Peyer's patch (tissue), 4 donors: ENCODE data around the gene DSCAML1. TPM values are rescaled to one million over a fixed set of nuclear protein-coding genes. Genes with fewer than 3 reads are reported as not detected.
A peak's percentile ranks its signal among the peaks of the same experiment; 100 is the strongest.

Experiments used
- DNase-seq, 3 donors: peaks; one replicate each; pipeline ENCODE4 v3.0.0-alpha.2; 2017 to 2019
- H3K27ac ChIP-seq, 4 donors: fragments of 200-600 bp; sonication (generic); one replicate each; pipeline ENCODE4 v1.5.1; 2016 to 2019
- H3K27me3 ChIP-seq, 2 donors: fragments of 200-600 bp; sonication (generic); one replicate each; pipeline ENCODE4 v1.5.1; 2019
- H3K36me3 ChIP-seq, 3 donors: fragments of 200-600 bp; sonication (generic); one replicate each; pipeline ENCODE4 v1.5.1; 2016 to 2019
- H3K4me1 ChIP-seq, 4 donors: fragments of 200-600 bp; sonication (generic); one replicate each; pipeline ENCODE4 v1.5.1; 2016 to 2019
- H3K4me3 ChIP-seq, 4 donors: fragments of 200-600 bp; sonication (generic); 1 replicate in 3 of 4; 2 replicates in 1 of 4; pipeline ENCODE4 v1.5.1; 2016 to 2019; ENCODE audit warnings: mild to moderate bottlenecking in 1 of 4
- H3K9me3 ChIP-seq, 4 donors: fragments of 200-600 bp; sonication (generic); one replicate each; pipeline ENCODE4 v1.5.1; 2016 to 2019; ENCODE audit warnings: mild to moderate bottlenecking in 1 of 4
- POLR2A ChIP-seq, 2 donors: fragments of 450-650 bp; IDR thresholded peaks; one replicate each; pipeline ENCODE4 v1.5.1; 2017; ENCODE audit warnings: antibody characterized with exemption in 2 of 2, mild to moderate bottlenecking in 2 of 2, moderate library complexity in 2 of 2
- total RNA-seq, 4 donors: library from RNA; depleted of rRNA; stranded (reverse); fragments of >200 nt; gene quantifications; one replicate each; pipeline ENCODE4 v1.1.0, GENCODE V29; 2016
- TF ChIP-seq, protein P1 (sequence below), 6 experiments: fragments of 450-650 bp in 4 of 6; fragments of 200-600 bp in 2 of 6; sonication (generic) in 1 of 6; IDR thresholded peaks; one replicate each; pipeline ENCODE4 v1.5.1; 2017 to 2019; ENCODE audit warnings: antibody characterized with exemption in 6 of 6, mild to moderate bottlenecking in 3 of 6, moderate library complexity in 1 of 6

The DSCAML1 gene
- total RNA-seq, 4 donors from 2014 or later: 0.18 to 5.8 (median 2.9) TPM

GRCh38 chr11:117821431-117821830, 24.4 kb upstream of the DSCAML1 start:
- Histone ChIP-seq H3K36me3 (no peaks in the 10 kb centered on the region), H3K27ac (no peak overlapping the region), H3K27me3 (no peaks in the 10 kb centered on the region), H3K4me3 (no peak overlapping the region), H3K4me1 (peaks cover 3 to 59% (median 9%) of the 10 kb centered on the region in 4 donors), H3K9me3 (no peaks in the 10 kb centered on the region)
- TF ChIP-seq, protein P1, sequence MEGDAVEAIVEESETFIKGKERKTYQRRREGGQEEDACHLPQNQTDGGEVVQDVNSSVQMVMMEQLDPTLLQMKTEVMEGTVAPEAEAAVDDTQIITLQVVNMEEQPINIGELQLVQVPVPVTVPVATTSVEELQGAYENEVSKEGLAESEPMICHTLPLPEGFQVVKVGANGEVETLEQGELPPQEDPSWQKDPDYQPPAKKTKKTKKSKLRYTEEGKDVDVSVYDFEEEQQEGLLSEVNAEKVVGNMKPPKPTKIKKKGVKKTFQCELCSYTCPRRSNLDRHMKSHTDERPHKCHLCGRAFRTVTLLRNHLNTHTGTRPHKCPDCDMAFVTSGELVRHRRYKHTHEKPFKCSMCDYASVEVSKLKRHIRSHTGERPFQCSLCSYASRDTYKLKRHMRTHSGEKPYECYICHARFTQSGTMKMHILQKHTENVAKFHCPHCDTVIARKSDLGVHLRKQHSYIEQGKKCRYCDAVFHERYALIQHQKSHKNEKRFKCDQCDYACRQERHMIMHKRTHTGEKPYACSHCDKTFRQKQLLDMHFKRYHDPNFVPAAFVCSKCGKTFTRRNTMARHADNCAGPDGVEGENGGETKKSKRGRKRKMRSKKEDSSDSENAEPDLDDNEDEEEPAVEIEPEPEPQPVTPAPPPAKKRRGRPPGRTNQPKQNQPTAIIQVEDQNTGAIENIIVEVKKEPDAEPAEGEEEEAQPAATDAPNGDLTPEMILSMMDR (IDR thresholded peaks at IDR 0.05): no peak
- TF ChIP-seq POLR2A (IDR thresholded peaks at IDR 0.05): no peak
- peak in 1 of 3 donors; percentile 45 for DNase-seq

- peak in 1 of 3 donors; percentile 28 for DNase-seq
- TF ChIP-seq, protein P1 (IDR thresholded peaks at IDR 0.05): no peak
- no peak for TF ChIP-seq POLR2A (IDR thresholded peaks at IDR 0.05)
- Histone ChIP-seq H3K27me3 (no peaks in the 10 kb centered on the region), H3K4me3 (no peak overlapping the region), H3K27ac (no peak overlapping the region), H3K36me3 (no peaks in the 10 kb centered on the region), H3K9me3 (no peaks in the 10 kb centered on the region), H3K4me1 (peaks cover 3 to 68% (median 18%) of the 10 kb centered on the region in 4 donors)
Measured at GRCh38 chr11:117820516-117820915, 23.5 kb upstream of the DSCAML1 start.

DNA sequence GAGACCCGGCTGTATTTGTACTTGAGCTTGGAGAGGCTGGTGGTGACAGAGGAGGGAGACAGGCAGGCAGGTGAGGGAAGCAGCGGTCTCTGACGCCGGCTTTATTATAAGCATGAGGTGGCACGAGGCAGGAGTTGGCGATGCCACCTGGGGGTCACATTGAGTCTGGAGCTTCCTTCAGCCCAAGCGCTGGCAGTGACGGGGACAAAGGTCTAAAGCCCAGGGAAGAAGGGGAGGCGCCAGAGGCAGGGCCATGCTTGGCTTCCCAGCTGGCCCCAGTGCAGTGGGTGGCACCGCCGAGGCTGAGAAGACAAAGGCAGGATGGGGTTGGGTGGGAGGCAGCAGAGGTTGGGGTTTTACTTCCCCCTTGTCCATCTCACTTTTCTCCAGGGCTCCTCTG, 23.1 kb upstream of the DSCAML1 start:
- no peaks in the 10 kb centered on the region for H3K36me3 ChIP-seq
- H3K27ac ChIP-seq: peak overlapping the region in 1 of 4 donors; percentile 52
- peaks cover 6 to 70% (median 21%) of the 10 kb centered on the region in 4 donors for H3K4me1 ChIP-seq
- H3K4me3 ChIP-seq: no peak overlapping the region
- H3K9me3 ChIP-seq: no peaks in the 10 kb centered on the region
- no peaks in the 10 kb centered on the region for H3K27me3 ChIP-seq
- peak in 2 of 3 donors; percentile 76 for DNase-seq
- TF ChIP-seq, protein P1 (IDR thresholded peaks at IDR 0.05): peak in 2 of 6 experiments; percentile 12 to 19
- TF ChIP-seq POLR2A (IDR thresholded peaks at IDR 0.05): no peak

DNA sequence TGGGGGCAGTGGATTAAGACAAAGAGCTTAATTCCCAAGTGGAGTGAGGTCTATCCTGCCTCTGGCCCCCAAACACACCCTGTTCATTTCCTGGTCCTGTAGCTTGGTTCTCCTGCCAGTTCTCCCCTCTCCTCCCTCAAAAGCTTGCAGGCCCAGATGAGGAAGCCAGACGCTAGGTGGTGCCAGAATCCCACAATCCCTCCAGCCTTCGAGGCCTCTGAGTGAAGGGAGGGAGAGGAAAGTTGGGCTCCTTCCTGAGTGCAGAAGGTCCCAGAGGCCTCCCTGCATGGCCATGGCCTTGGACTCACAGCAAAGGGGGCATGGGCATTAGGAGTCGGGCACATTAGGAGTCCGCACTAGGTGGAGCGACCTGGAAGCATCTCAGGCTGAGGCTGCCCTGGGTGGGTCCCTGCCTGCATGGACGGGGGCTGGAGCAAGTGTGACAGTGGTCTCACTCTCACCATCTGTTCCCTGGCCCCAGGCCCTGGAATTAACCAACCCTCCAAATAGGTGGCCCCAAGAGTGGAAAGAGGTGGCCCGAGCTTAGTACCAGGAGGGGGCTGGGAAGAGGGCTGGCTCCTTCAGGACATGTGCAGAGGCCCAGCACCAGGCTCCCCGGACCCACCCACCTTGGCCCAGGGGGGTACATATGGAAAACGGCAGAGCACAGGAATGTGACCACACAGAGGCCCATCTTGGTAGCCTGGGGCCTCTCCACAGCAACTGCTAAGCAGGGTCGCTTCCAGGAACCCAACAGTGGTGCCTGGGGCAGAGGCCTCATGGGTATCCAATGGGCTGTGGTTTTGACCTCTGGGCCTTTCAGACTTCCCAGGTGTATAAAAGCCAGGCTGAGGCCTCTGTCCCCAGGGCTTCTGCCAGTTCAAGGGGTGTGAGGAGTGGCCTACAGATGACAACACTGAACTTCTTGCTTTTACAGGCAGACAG, 22.4 kb upstream of the DSCAML1 start:
- peak overlapping the region in 2 of 4 donors; percentile 21 to 52 for H3K27ac ChIP-seq
- peak in 2 of 3 donors; percentile 76 to 78 for DNase-seq

DNA sequence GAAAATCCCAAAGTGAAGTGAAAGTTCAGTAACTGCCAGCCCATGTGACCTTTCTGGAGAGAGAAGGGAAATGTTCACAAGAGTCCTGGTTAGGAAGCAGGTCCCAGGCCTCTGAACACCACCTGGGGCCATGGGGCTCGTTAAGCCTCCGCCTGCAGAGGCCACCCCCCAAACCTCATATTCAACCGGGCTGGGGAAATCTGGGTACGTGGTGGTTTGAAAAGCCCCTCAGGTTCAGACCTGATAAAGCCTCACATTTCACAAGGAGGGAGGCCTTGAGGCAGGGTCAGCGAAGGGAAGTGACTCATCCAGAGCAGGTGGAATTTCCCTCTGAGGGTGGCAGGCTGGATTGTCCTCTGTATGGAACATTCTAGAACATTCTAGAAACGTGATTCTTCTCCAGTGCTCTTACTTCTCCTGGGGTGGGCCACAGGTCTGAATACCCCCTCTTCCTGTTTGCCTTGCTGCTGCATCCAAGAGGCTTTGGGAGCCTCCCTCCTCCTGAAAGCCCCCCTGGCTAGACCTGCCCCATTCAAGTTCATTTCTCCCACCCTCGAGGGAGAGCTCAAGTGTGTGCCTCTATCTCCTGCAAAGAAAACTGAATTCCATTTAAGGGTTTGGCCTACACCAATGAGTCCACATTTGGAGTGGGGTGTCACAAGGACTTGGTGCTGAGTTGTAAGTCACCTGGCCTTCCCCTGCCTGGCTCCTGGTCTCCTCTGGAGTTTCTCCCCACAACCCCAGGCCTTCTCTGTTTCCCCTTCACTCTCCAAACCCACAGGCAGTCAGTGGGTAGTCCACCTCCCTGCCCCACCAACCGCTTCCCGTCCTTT, 21.2 kb upstream of the DSCAML1 start:
- Histone ChIP-seq H3K27ac (peak overlapping the region in 3 of 4 donors; percentile 70 to 77 (median 74)), H3K9me3 (no peaks in the 10 kb centered on the region), H3K4me1 (peaks cover 7 to 70% (median 28%) of the 10 kb centered on the region in 4 donors), H3K4me3 (no peak overlapping the region), H3K27me3 (no peaks in the 10 kb centered on the region), H3K36me3 (no peaks in the 10 kb centered on the region)
- DNase-seq: no peak
- TF ChIP-seq, protein P1 (IDR thresholded peaks at IDR 0.05): peak in 1 of 6 experiments; percentile 3
- no peak for TF ChIP-seq POLR2A (IDR thresholded peaks at IDR 0.05)

More for the DNA sequence above, 22.4 kb upstream of the DSCAML1 start:
- H3K4me1 ChIP-seq: peaks cover 7 to 70% (median 26%) of the 10 kb centered on the region in 4 donors
- no peaks in the 10 kb centered on the region for H3K27me3 ChIP-seq
- H3K4me3 ChIP-seq: no peak overlapping the region
- no peaks in the 10 kb centered on the region for H3K36me3 ChIP-seq
- no peaks in the 10 kb centered on the region for H3K9me3 ChIP-seq
- no peak for TF ChIP-seq POLR2A (IDR thresholded peaks at IDR 0.05)
- TF ChIP-seq, protein P1 (IDR thresholded peaks at IDR 0.05): peak in 4 of 6 experiments; percentile 27 to 67 (median 62)
